GM08714 (cell line): ENCODE measurements around the gene CEP131.

Source experiments
- H3K4me3 ChIP-seq: fragments of 200-500 bp; sonication (Bioruptor generic); 2 replicates; pipeline ENCODE4 v1.5.1; 2014; ENCODE audit warnings: mild to moderate bottlenecking, low read length, inconsistent platforms
- ZNF274 ChIP-seq: IDR thresholded peaks from 2 replicates; pipeline ENCODE4 v1.6.1; 2012; ENCODE audit warnings: mild to moderate bottlenecking, low read depth, low read length

The CEP131 gene

DNA sequence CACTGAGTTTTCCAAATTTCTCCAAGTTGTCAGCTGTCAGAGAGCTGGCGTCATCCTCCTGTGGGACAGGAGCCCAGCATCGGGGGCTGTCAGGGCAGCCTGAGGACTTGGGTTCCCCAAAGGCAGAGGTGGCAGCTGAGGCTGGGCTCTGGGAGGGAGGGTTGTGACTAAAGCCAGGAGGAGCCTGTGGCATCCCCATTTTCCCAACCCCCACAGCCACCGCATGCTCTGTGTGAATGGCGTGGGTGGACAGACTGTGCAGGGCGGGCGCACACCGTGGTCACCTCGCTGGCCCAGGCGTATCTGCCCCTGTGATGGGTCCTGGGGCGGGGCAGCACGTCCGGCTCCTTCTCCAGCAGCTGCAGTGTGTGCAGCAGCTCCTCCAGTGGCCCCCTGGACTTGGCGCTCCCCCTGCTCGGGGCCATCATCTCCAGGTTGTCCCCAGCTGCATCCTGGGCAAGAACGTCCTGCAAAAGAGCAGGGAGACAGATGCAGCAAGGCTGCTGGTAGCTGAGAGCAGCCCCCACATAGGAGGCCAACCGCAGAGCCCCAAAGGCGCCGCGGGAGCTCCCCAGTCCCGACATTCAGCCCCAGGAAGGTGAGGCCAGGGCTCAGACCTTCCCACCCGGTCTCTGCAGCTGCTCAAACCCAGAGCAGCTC is 24.8 kb downstream of the CEP131 start:
- no peak for TF ChIP-seq ZNF274

DNA sequence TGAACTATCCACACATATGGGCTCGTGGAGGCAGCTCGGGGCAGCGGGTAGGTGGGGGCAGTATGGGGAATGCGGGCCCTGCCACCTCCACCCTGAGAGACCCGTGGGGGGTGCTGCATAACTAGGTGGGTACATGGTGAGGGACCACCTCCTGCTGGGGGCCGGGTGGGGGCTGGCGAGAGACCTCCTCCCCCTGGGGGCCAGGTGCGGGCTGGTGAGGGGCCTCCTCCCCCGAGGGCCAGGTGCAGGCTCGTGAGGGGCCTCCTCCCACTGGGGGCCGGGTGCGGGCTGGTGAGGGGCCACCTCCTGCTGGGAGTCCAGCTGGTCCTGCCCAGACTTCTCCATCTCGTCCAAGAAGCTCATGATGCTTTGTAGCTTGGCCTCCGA is 25.4 kb downstream of the CEP131 start:
- no peak for TF ChIP-seq ZNF274

More for the DNA sequence above, 24.8 kb downstream of the CEP131 start:
- no peak overlapping the region for H3K4me3 ChIP-seq

DNA sequence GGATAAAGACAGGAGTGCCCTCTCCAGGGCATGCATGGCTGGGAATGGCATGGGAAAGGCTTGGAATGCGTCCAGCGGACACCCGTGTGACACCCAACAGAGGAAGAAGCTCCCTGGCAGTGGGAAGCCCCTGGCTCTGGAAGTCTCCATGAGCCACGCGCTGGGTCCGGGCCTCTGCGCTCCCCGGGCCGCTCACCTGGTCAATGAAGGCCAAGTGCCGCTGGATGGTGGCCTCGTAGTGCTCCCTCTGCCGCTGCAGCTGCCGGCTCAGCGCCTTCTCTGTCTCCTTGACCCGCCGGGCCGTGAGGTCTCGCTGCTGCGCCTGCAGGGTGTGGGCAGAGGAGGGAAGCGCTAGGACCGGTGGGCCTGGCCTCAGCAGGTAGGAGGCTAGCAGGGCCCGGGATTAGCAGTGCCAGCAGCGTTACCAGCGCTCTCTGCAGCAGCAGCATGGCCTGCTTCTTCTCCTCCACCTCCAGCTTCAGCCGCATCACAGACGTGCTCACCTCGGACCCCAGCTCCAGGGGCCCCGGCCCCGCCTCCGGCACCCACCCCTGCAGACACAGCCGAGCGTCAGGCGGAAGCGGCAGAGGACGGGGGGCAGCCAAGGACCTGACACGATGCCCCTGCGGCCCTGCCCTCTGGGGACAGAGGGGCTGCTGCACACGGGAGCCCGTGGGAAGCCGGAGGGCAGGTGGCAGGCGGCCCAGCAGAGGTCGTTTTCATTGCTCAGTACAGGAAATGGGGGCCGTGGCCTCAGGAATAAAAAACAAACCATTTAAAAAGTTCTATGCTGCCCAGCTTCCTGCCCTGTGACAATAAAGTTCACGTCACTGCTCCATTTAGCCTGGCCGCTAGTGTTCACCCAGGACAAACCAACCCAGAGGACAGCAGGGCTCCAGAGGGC is 26.0 kb downstream of the CEP131 start:
- TF ChIP-seq ZNF274: no peak
- no peak overlapping the region for H3K4me3 ChIP-seq

More for the DNA sequence above, 25.4 kb downstream of the CEP131 start:
- no peak overlapping the region for H3K4me3 ChIP-seq

DNA sequence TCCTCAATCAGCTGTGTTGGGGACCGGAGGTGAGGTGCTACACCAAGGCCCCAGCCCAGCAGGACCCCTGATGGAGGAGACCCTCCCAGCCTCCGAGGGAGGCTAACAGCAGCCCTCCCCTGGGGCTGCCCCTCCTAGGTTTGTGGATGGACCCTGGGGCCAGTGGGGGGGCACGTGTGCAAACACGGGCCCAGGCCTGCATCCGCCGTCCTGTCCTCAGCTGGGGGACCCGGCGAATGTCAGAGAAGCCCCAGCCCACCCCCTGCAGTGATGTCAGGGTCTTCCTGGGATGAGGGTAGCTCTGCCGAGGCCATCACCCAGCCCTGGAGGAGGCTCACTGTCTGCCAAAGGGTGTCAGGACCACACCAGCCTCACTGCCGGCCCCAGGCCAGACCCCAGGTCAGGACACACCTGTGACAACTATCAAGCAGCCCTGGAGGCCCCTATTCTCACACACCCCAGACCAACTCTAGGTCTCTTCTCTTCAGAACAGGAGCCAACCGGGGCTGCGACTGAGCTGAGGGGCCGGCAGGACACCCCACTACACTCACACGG is 26.7 kb downstream of the CEP131 start:
- no peak for TF ChIP-seq ZNF274
- H3K4me3 ChIP-seq: no peak overlapping the region

DNA sequence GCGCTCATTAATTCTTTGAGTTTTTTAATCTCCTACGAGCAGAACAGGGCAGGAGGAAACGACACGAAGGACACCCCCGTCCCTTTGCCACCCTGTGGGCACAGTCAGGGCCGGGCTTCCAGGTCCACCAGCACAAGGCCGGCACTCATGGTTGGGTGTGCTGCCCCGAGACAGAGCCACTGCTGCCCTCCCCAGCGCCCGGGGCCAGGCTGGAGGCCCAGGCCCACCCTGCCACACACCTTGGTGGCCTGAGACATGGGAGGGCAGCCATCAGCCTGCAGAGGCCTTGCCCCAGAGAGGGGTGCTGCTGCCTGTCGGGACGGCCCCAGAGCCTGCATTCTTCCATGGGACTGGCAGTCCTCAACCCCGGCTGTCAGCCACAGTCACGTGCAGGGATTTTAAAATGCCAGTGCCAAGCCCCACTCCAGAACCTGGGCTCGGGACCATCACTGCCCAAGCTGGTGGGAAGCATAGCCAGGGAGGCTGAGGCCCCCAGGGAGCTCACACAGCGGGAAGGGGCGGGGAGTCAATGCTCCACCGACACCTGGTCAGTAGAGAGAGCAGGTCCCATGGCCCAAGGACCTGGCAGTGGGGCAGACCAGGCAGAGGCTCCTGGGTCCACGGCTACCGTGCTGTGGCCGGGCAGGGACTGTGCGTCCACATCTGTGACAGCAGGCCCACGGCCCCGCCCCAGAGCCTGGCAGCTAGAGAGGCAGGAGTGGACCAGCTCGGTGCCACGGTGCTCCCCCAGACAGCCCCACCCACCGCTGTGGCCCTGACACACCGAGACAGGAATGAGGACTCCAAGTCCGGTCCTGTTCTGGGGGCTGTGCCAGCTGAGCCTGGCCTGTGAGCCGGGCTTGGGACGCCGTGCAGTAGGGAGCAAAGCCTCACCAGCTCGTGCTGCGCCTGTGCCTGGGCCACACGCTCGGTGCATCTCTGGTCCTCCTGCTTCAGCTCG is 27.5 kb downstream of the CEP131 start:
- H3K4me3 ChIP-seq: no peak overlapping the region
- TF ChIP-seq ZNF274: no peak

DNA sequence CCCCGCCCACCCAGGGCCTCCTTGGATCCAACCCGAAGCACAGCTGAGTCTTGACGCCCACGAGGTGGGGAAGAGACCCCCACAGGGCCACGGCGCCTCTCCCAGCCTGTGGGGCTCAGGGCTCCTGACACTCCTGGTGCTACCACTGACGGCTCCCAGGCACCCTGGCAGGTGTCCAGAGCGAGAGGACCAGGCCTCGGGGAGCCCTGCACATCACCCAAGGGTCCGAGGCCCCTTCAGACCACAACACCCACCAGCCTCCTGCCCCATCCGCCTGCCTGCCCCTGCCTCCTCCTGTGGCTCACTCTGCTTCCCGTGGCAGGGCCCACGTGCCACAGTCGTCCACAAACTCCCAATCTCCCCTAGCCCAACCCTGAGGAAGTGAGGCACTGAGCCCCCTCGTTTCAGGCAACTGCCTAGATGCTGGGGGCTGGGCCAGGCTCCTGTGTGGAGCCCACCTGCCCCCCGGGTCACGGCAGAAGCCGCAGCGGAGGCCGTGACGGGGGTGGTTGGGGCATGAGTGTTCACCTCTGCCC is 28.5 kb downstream of the CEP131 start:
- no peak overlapping the region for H3K4me3 ChIP-seq
- no peak for TF ChIP-seq ZNF274

DNA sequence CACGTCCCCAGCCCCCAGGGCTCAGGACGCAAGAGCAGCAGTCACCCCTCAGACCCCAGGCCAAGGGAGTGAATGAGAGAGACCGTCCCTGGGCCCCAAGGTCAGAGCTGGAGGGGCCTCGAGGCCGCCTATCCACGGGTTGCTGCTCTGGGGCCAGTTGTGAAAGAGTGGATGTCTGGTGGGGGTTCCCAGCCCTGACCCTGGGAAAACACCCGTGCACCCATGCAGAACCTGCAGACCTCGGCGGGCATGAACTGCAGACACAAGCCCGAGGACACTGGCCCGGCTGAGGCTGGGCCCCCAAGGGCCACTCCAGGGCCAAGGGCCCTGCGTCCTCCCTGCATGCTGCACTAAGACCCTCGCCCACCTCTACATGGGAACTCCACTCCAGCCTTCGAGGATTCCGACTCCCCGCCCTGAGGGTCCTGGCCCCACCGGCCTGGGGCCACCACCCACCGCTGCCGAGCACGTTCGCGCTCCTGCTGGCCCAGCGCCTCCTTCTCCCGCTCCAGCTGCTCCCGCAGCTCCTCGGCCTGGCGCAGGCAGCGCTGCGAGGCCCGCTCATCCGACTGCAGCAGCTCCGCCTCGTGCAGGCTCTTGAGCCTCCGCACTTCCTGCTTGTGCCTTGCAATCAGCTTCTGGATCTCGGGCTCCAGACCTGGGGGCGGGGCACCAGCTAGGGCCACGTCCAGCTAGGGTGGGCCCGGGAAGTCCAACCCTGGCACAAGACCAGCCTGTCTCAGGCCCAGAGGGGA is 29.1 kb downstream of the CEP131 start:
- H3K4me3 ChIP-seq: no peak overlapping the region
- TF ChIP-seq ZNF274: no peak

DNA sequence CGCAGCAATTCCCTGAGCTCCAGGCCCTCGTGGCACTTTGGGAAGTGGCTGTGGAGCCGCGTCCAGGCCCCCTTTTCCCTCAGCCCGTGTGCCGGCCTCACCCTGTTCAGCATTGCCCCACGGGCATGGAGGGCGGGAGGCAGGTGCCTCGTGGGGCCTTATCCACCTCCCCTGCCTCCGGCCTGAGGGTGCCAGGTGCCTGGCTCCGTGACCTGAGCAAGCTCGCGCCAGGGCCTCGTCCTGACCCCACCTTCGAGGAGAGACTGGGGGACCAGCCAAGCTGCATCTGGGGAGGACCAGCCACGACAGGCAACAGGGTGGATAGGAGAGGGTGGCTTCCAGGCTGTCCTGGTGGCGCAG is 29.7 kb downstream of the CEP131 start:
- H3K4me3 ChIP-seq: no peak overlapping the region
- no peak for TF ChIP-seq ZNF274

DNA sequence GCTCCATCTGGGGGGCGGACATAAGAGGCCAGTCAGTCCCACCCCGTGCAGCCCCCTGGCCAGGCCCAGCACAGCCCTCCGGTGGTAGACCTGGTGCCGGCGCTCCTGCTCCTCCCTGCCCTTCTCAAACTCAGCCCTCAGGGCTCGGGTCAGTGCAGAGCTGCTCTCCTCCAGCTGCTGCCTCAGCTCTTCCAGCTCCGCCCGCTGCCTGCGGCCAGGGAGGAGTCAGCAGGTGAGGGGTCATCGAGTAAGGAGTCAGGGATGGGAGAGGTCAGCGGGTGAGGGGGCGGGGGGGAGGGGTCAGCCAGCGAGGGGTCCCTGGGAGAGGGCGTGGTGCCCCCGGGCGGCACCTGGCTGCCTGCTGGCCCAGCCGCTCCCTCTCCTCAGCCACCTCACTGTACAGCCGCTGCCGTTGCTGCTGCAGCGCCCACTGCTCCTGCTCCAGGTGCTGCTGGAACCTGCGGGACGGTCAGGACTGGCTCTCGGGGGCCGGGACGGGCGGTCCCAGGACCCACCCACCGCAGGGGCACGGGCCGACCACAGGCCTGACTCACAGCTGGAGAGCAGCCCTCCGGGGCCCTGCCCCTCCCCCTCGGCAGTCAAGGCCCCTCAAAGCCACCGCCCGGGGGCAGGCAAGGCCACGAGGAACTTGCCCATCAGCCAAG is 30.2 kb downstream of the CEP131 start:
- no peak for TF ChIP-seq ZNF274
- H3K4me3 ChIP-seq: no peak overlapping the region

DNA sequence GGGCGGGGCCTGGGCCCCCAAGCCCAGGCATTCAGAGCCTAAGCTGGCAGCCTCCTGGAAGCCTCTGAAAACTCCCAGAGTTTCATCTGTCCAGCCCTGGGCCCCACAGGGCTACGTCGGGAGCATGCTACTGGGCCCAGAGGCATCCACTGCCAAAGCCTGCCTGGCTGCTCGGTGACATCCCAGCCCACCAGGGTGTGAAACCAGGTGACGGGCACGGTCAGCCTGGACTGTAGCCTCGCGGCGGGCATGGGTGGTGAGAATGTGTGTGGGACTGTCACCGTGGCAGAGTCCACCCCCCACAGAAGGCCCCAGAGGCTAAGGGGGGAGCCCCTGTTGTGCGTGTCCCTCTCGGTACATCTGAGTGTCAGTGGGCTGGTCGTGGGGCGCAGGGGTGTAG is 31.1 kb downstream of the CEP131 start:
- TF ChIP-seq ZNF274: no peak
- H3K4me3 ChIP-seq: no peak overlapping the region

DNA sequence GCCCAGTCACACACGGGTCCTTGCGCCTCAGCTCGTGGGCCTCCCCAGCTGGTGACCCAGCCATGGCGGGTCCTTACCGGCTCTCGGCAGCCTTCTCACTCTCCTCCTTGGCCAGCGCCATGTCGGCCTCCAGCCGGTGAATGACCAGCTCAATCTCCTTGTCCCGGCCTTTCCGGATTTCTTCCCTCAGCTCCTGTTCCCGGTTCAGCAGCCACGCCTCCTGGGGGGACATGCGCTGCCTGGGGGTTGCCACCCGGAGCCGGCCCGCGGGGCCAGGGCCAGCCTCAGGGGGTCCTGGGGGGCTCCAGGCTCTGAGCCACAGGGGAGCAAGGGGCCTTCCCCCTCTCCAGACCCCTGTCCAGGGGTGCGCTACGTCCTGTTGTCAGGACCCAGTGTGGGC is 31.6 kb downstream of the CEP131 start:
- no peak overlapping the region for H3K4me3 ChIP-seq
- no peak for TF ChIP-seq ZNF274

DNA sequence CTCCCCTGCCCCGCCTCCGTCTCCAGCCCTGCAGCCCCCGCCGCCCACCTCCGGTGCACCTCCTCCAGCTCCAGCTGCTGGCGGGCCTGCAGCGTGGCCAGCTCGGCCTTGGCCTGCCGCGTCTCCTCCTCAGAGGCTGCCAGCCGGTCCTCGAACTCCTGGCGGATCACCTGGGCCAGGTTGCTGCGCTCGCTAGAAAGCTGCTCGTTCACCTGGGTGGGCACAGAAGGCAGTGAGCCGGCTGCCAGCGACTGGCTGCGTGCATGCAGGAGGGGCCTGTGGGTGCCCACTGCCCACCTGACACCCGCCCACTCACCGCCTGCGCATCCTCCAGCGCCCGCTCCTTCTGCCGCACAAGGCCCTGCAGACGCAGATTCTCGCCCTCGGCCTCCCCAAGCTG is 32.2 kb downstream of the CEP131 start:
- H3K4me3 ChIP-seq: no peak overlapping the region
- no peak for TF ChIP-seq ZNF274
